Skin of body (tissue), 2 donors: ENCODE measurements around the gene ZNF576. TPM values are rescaled to one million over a fixed set of nuclear protein-coding genes. Genes with fewer than 3 reads are reported as not detected.
"Not testable (repeated sequence)": the region's sequence is repeated elsewhere in the genome, so short reads cannot be mapped to it uniquely, and the experiment has no call there.

Source experiments
- DNase-seq: peaks from one replicate; lab custom pipeline; 2025; lab: John Stamatoyannopoulos, UW
- total RNA-seq: library from RNA; depleted of rRNA; stranded (reverse); fragments of >200 nt; gene quantifications from one replicate; pipeline ENCODE4 v1.2.3, GENCODE V29; 2014

The ZNF576 gene
- total RNA-seq, 1 donor from 2014 or later = 4.6 TPM

- DNase-seq = no peak
Measured at GRCh38 chr19:43599635-43600295, 3.4 kb downstream of the ZNF576 start.

GRCh38 chr19:43600326-43600725 lies 3.9 kb downstream of the ZNF576 start:
- DNase-seq = not testable (repeated sequence)

- DNase-seq = no peak
Measured at GRCh38 chr19:43605875-43606568, 9.6 kb downstream of the ZNF576 start.

- DNase-seq = no peak
Measured at GRCh38 chr19:43606569-43607229, 10.3 kb downstream of the ZNF576 start.

GRCh38 chr19:43607238-43608205 lies 11.1 kb downstream of the ZNF576 start:
- no peak for DNase-seq

- no peak for DNase-seq
Measured at GRCh38 chr19:43609872-43610271, 13.5 kb downstream of the ZNF576 start.

GRCh38 chr19:43610493-43610892 lies 14.1 kb downstream of the ZNF576 start:
- DNase-seq = no peak

- DNase-seq = no peak
Measured at GRCh38 chr19:43611788-43612187, 15.4 kb downstream of the ZNF576 start, which contains the start of gene SRRM5. TSS of gene SRRM5 (plus strand) at chr19:43612088. CDS start at chr19:43612122, 34 bp downstream.

- DNase-seq = no peak
Measured at GRCh38 chr19:43612374-43612773, 16.0 kb downstream of the ZNF576 start.

GRCh38 chr19:43616306-43616705 lies 19.9 kb downstream of the ZNF576 start:
- DNase-seq = no peak

- DNase-seq = no peak
Measured at GRCh38 chr19:43616954-43617353, 20.6 kb downstream of the ZNF576 start.

GRCh38 chr19:43618921-43619261 lies 22.5 kb downstream of the ZNF576 start:
- peak; percentile 72 for DNase-seq

- peak; percentile 93 for DNase-seq
Measured at GRCh38 chr19:43619262-43620060, 23.1 kb downstream of the ZNF576 start, which contains the start of gene ZNF428. TSS of gene ZNF428 (minus strand) at chr19:43619629. CDS start at chr19:43614304, 5,325 bp downstream.

- DNase-seq = no peak
Measured at GRCh38 chr19:43620061-43621001, 23.9 kb downstream of the ZNF576 start.

- no peak for DNase-seq
Measured at GRCh38 chr19:43622070-43622469, 25.7 kb downstream of the ZNF576 start.

GRCh38 chr19:43622956-43623355 lies 26.6 kb downstream of the ZNF576 start:
- DNase-seq = no peak

GRCh38 chr19:43623889-43624670 lies 27.7 kb downstream of the ZNF576 start:
- DNase-seq = no peak

GRCh38 chr19:43624933-43625332 lies 28.5 kb downstream of the ZNF576 start:
- DNase-seq = no peak
